ENCODE results near the gene FKRP.

GRCh38 chr19:46744005-46744691 is 1.7 kb upstream of the FKRP start:
- TF ChIP-seq EP300 (IDR thresholded peaks at IDR 0.05) (no peak), POLR2AphosphoS5 (IDR thresholded peaks at IDR 0.05) (no peak), POLR2A (IDR thresholded peaks at IDR 0.05) (no peak)
- TF ChIP-seq, protein P1, sequence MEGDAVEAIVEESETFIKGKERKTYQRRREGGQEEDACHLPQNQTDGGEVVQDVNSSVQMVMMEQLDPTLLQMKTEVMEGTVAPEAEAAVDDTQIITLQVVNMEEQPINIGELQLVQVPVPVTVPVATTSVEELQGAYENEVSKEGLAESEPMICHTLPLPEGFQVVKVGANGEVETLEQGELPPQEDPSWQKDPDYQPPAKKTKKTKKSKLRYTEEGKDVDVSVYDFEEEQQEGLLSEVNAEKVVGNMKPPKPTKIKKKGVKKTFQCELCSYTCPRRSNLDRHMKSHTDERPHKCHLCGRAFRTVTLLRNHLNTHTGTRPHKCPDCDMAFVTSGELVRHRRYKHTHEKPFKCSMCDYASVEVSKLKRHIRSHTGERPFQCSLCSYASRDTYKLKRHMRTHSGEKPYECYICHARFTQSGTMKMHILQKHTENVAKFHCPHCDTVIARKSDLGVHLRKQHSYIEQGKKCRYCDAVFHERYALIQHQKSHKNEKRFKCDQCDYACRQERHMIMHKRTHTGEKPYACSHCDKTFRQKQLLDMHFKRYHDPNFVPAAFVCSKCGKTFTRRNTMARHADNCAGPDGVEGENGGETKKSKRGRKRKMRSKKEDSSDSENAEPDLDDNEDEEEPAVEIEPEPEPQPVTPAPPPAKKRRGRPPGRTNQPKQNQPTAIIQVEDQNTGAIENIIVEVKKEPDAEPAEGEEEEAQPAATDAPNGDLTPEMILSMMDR (IDR thresholded peaks at IDR 0.05): no peak

Measured in stomach (tissue), 4 donors.